Thoracic aorta (tissue), 2 donors: ENCODE data around the gene FMNL2. TPM values are rescaled to one million over a fixed set of nuclear protein-coding genes. Genes with fewer than 3 reads are reported as not detected.
A peak's percentile ranks its signal among the peaks of the same experiment; 100 is the strongest.

Experiments
- ATAC-seq: fragments of 150-250 bp; one replicate; pipeline ENCODE4 v1.8.0; 2017; ENCODE audit warnings: low read depth; ENCODE audit not compliant: insufficient number of reproducible peaks, low FRiP score
- DNase-seq: peaks from one replicate; pipeline ENCODE4 v3.0.0-alpha.2; 2020; ENCODE audit warnings: low spot score
- H3K27ac ChIP-seq, 2 donors: fragments of 200-600 bp; sonication (generic); 1 replicate in 1 of 2; 2 replicates in 1 of 2; pipeline ENCODE4 v1.5.1; 2016; ENCODE audit warnings: mild to moderate bottlenecking in 2 of 2, moderate library complexity in 2 of 2
- H3K27me3 ChIP-seq: fragments of 200-600 bp; sonication (generic); replicated peaks from 2 replicates; pipeline ENCODE4 v1.6.0; 2016; ENCODE audit warnings: mild to moderate bottlenecking; ENCODE audit not compliant: insufficient read depth
- H3K36me3 ChIP-seq: fragments of 200-600 bp; sonication (generic); one replicate; pipeline ENCODE4 v1.5.1; 2016
- H3K4me1 ChIP-seq, 2 donors: fragments of 200-600 bp; sonication (generic); 1 replicate in 1 of 2; 2 replicates in 1 of 2; pipeline versions ENCODE4 v1.5.1 to v1.6.0; 2016; ENCODE audit warnings: low read depth in 2 of 2, mild to moderate bottlenecking in 1 of 2; ENCODE audit not compliant: control insufficient read depth in 1 of 2
- H3K4me3 ChIP-seq: fragments of 200-600 bp; sonication (generic); 2 replicates; pipeline ENCODE4 v1.5.1; 2016; ENCODE audit warnings: mild to moderate bottlenecking
- H3K9me3 ChIP-seq: fragments of 200-600 bp; sonication (generic); 2 replicates; pipeline ENCODE4 v1.5.1; 2016
- total RNA-seq, 2 donors: library from RNA; depleted of rRNA; stranded (reverse); fragments of >200 nt; gene quantifications; one replicate each; pipeline versions ENCODE4 v1.1.0 to v1.2.3, GENCODE V29; 2016
- TF ChIP-seq, protein P1 (sequence below): fragments of 200-600 bp; sonication (generic); IDR thresholded peaks from one replicate; pipeline ENCODE4 v1.5.1; 2019; ENCODE audit warnings: antibody characterized with exemption

The FMNL2 gene
- total RNA-seq, 2 donors from 2014 or later: 30.6 to 87.0 TPM

DNA sequence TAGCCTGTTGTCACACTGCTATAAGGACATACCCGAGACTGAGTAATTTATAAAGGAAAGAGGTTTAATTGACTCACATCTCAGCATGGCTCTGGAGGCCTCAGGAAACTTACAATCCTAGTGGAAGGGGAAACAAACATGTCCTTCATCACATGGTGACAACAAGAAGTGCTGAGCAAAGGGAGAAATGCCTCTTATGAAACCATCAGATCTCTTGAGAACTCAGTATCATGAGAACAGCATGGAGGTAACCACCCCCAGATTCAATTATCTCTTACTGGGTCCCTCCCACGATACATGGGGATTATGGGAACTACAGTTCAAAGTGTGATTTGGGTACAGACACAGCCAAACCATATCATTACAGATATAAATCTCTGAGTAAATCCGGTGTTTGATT lies 233.6 kb downstream of the FMNL2 start:
- H3K4me1 ChIP-seq: peaks cover 8 to 12% of the 10 kb centered on the region in 2 donors
- TF ChIP-seq, protein P1, sequence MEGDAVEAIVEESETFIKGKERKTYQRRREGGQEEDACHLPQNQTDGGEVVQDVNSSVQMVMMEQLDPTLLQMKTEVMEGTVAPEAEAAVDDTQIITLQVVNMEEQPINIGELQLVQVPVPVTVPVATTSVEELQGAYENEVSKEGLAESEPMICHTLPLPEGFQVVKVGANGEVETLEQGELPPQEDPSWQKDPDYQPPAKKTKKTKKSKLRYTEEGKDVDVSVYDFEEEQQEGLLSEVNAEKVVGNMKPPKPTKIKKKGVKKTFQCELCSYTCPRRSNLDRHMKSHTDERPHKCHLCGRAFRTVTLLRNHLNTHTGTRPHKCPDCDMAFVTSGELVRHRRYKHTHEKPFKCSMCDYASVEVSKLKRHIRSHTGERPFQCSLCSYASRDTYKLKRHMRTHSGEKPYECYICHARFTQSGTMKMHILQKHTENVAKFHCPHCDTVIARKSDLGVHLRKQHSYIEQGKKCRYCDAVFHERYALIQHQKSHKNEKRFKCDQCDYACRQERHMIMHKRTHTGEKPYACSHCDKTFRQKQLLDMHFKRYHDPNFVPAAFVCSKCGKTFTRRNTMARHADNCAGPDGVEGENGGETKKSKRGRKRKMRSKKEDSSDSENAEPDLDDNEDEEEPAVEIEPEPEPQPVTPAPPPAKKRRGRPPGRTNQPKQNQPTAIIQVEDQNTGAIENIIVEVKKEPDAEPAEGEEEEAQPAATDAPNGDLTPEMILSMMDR: no peak
- H3K9me3 ChIP-seq: no peaks in the 10 kb centered on the region
- no peak overlapping the region for H3K4me3 ChIP-seq
- H3K27ac ChIP-seq: no peak overlapping the region
- H3K27me3 ChIP-seq: no peaks in the 10 kb centered on the region
- H3K36me3 ChIP-seq: no peaks in the 10 kb centered on the region
- DNase-seq (no peak), ATAC-seq (no peak)

DNA sequence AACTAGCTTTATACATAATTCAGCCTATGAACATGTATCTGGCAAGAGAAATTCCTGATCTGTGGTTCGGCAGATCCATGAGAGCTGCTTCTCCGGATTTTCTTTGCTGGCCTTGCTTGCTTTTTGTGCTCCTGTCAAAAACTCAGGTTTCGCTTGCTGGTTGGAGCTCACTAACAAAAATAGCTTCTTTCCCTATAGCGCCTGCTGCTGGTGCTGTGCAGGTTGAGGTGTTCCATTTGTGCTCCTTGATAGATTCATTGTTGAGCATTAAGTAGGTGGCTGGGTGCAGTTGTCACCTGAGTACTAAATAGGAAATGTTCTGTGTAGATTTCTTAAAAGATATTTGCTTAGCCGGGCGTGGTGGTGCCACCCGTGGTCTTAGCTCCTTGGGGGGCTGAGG lies 234.2 kb downstream of the FMNL2 start:
- TF ChIP-seq, protein P1: no peak
- no peaks in the 10 kb centered on the region for H3K9me3 ChIP-seq
- H3K36me3 ChIP-seq: no peaks in the 10 kb centered on the region
- H3K27ac ChIP-seq: no peak overlapping the region
- no peak overlapping the region for H3K4me3 ChIP-seq
- ATAC-seq: no peak
- H3K4me1 ChIP-seq: peaks cover 8 to 12% of the 10 kb centered on the region in 2 donors
- no peaks in the 10 kb centered on the region for H3K27me3 ChIP-seq
- DNase-seq: no peak

DNA sequence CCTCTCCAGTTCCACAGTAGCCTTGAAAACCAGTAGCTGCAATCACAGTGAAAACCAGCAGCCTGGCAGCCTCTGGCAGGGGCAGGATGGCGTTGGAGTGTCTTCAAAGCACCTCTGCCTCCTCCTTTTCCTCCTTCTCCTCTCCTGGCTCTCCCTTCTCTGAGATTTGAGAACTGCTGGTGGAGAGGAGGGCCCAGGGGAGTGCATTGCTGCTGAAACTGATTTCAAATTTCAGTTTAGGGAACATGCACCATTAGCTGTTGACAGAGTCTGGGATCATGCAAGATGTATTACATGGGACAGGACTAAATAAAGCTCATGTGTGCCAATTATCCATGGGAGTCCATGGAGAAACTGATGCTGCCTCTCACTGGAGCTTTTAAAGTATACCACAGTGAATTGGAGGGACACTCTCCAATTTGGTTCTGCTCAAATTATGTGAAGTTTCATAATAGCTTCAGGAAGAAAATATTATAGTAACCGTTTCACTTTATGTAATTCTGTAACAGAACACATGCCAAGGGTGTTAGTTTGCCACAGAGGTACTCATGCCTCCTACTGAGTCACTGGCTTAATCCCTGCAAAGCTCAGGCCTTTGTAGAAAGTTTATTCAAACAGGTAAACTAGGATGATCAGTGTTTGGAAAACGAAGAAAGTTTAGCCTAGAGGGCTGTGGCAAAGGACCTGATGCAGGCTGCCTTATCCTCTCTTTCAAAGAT lies 236.2 kb downstream of the FMNL2 start:
- Histone ChIP-seq H3K36me3 (no peaks in the 10 kb centered on the region), H3K27me3 (no peaks in the 10 kb centered on the region), H3K9me3 (no peaks in the 10 kb centered on the region), H3K4me1 (peaks cover 8 to 12% of the 10 kb centered on the region in 2 donors), H3K4me3 (no peak overlapping the region), H3K27ac (peak overlapping the region in 1 of 2 donors; percentile 10)
- TF ChIP-seq, protein P1: no peak
- DNase-seq (no peak), ATAC-seq (peak; percentile 29)

DNA sequence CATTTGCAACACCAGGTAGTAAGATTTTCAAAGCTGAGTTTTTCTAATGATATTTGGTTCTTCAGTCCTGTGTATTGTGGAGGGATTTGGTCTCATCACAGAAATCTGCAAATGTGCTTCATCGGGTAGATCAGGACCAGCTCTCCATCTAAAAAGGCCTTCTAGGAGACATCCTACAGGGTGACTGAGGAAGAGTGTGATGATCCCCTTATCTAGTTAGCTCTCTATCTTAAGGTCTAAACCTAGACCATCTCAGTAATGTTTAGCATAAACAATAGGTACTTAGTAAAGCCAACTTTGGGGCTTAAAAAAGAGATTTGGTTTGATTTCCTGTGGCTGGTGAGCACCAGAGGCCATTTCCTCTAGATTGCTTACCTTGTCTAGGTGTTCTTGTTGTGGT lies 237.1 kb downstream of the FMNL2 start:
- Histone ChIP-seq H3K4me3 (no peak overlapping the region), H3K27me3 (no peaks in the 10 kb centered on the region), H3K36me3 (no peaks in the 10 kb centered on the region), H3K9me3 (no peaks in the 10 kb centered on the region), H3K27ac (no peak overlapping the region), H3K4me1 (peaks cover 8 to 15% of the 10 kb centered on the region in 2 donors)
- DNase-seq: no peak
- TF ChIP-seq, protein P1: no peak
- no peak for ATAC-seq

DNA sequence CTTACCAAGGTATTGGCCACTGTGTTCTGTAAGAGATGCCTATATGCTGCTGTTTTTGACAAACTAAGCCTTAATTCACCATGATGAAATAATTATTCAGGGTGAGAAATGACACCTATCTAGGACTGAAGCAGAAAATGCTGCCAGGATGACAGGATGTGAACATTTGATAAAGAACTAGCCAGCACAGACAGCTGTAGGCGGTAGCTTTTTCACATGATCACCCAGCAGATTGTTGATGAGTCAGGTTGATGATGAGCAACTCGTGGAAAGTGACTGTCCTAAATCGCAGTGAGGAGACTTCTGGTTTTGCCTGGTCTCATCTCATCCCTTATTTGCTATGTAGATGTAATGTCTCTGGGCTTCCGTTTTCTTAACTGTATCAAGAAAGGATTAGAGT lies 238.2 kb downstream of the FMNL2 start:
- Histone ChIP-seq H3K27ac (no peak overlapping the region), H3K36me3 (no peaks in the 10 kb centered on the region)
- no peak for DNase-seq

More for the DNA sequence above, 238.2 kb downstream of the FMNL2 start:
- no peak for ATAC-seq
- Histone ChIP-seq H3K9me3 (no peaks in the 10 kb centered on the region), H3K4me3 (no peak overlapping the region), H3K4me1 (peaks cover 8 to 25% of the 10 kb centered on the region in 2 donors), H3K27me3 (no peaks in the 10 kb centered on the region)
- TF ChIP-seq, protein P1: no peak
